PC-9 (cell line): Measurements from ENCODE around the gene LRRC4B. TPM values are rescaled to one million over a fixed set of nuclear protein-coding genes. Genes with fewer than 3 reads are reported as not detected.

ENCODE experiments used
- BruUV-seq: library from RNA; stranded (reverse); fragments of 400-500 nt; replicated peaks from 2 replicates; lab custom pipeline; 2021; lab: Mats Ljungman, UMichigan
- CTCF ChIA-PET: fragments of 300-600 bp; sonication (Branson Sonifier 250); formaldehyde crosslinking; loops from one replicate; lab custom pipeline; 2022; ENCODE audit warnings: antibody characterized with exemption; lab: Charles Lee
- POLR2A ChIA-PET: fragments of 300-600 bp; sonication (Branson Sonifier 250); formaldehyde crosslinking; loops from one replicate; lab custom pipeline; 2022; ENCODE audit warnings: antibody characterized with exemption; ENCODE audit not compliant: unreplicated experiment; lab: Charles Lee
- DNase-seq, 2 experiments: peaks; one replicate each; pipeline versions ENCODE4 v3.0.0 to v3.0.0-alpha.2; 2015 to 2022; ENCODE audit warnings: mixed read lengths in 1 of 2
- H2AFZ ChIP-seq: fragments of 200-600 bp; sonication (generic); 2 replicates; pipeline ENCODE4 v1.8.1; 2017; ENCODE audit warnings: antibody characterized with exemption
- H3F3A ChIP-seq: fragments of 200-600 bp; sonication (generic); 2 replicates; pipeline ENCODE4 v1.8.1; 2017; ENCODE audit warnings: antibody characterized with exemption, mild to moderate bottlenecking, low read depth; ENCODE audit not compliant: insufficient read depth
- H3K27ac ChIP-seq: fragments of 200-600 bp; sonication (generic); 2 replicates; pipeline ENCODE4 v1.6.1; 2016; ENCODE audit warnings: mixed run types
- H3K27me3 ChIP-seq: fragments of 200-600 bp; sonication (generic); 2 replicates; pipeline ENCODE4 v1.6.1; 2016; ENCODE audit warnings: low read depth, mixed run types; ENCODE audit not compliant: insufficient read depth
- H3K36me3 ChIP-seq: fragments of 200-600 bp; sonication (generic); 2 replicates; pipeline ENCODE4 v1.6.1; 2016; ENCODE audit warnings: low read depth, mixed run types
- H3K4me1 ChIP-seq: fragments of 200-600 bp; sonication (generic); replicated peaks from 2 replicates; pipeline ENCODE4 v1.6.1; 2016; ENCODE audit warnings: mixed run types; ENCODE audit not compliant: insufficient read depth
- H3K4me2 ChIP-seq: fragments of 200-600 bp; sonication (generic); 2 replicates; pipeline ENCODE4 v1.6.1; 2017; ENCODE audit warnings: mixed run types
- H3K4me3 ChIP-seq: fragments of 200-600 bp; sonication (generic); 2 replicates; pipeline ENCODE4 v1.6.1; 2016; ENCODE audit warnings: mixed run types
- H3K79me2 ChIP-seq: fragments of 200-600 bp; sonication (generic); 2 replicates; pipeline ENCODE4 v1.6.1; 2017; ENCODE audit warnings: low read depth, mixed run types
- H3K9me2 ChIP-seq: fragments of 200-600 bp; sonication (generic); 2 replicates; pipeline ENCODE4 v1.8.1; 2017; ENCODE audit warnings: mild to moderate bottlenecking; ENCODE audit not compliant: insufficient read depth
- H3K9me3 ChIP-seq: fragments of 200-600 bp; sonication (generic); 2 replicates; pipeline ENCODE4 v1.8.1; 2016; ENCODE audit warnings: low read depth; ENCODE audit not compliant: insufficient read depth
- H4K20me1 ChIP-seq: fragments of 200-600 bp; sonication (generic); 2 replicates; pipeline ENCODE4 v1.8.1; 2017; ENCODE audit not compliant: insufficient read depth
- EZH2 ChIP-seq: fragments of 200-600 bp; sonication (generic); IDR thresholded peaks from 2 replicates; pipeline ENCODE4 v1.8.0; 2017; ENCODE audit warnings: antibody characterized with exemption, low read depth
- intact Hi-C: fragments of 100-400 bp; cut with micrococcal nuclease; formaldehyde crosslinking; loops from one replicate; pipeline ENCODE4 v1.10.0; 2022; ENCODE audit not compliant: unreplicated experiment
- total RNA-seq: library from RNA; stranded (reverse); gene quantifications from 2 replicates; pipeline ENCODE4 v1.2.3, GENCODE V29; 2021
- TF ChIP-seq, protein P1 (sequence below): fragments of 200-600 bp; sonication (generic); conservative IDR thresholded peaks from 2 replicates; pipeline ENCODE4 v1.6.1; 2017; ENCODE audit warnings: mixed run types, antibody characterized with exemption, mild to moderate bottlenecking, moderate library complexity

Gene LRRC4B
- total RNA-seq, 1 experiment from 2014 or later, result not detected

DNA sequence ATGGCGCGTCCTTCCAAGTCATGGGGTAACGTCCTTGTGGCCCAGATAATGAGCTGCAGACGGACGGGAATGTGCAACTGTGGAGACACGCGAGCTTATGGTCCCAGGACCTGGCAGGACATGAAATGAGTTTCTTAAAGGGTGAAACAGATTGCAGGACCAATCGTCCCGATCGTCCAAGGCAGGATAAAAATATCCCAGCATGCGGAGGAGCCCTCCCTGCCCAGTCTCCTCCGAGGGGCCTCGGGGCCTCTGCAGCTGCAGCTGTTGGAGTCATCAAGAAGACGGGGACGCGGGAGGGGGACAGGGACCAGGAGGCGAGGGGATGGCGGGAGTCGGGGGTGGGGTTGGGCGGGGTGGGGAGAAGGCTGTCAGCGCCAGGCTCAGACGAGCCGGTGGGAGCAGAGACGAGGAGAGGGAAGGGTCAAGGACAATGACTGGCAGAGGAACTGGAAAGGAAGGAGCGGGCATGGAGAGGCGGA lies 77.2 kb downstream of the LRRC4B start:
- Histone ChIP-seq H4K20me1 (no peaks in the 10 kb centered on the region), H3K9me2 (no peaks in the 10 kb centered on the region), H3K4me2 (no peak overlapping the region), H2AFZ (no peak overlapping the region), H3K79me2 (no peaks in the 10 kb centered on the region), H3F3A (peaks cover 8% of the 10 kb centered on the region; the same call in 1 of the 2 replicates), H3K4me1 (no peaks in the 10 kb centered on the region), H3K27ac (no peak overlapping the region), H3K27me3 (no peaks in the 10 kb centered on the region), H3K36me3 (no peaks in the 10 kb centered on the region), H3K9me3 (peaks cover 9% of the 10 kb centered on the region), H3K4me3 (no peak overlapping the region)
- no peak for TF ChIP-seq EZH2
- TF ChIP-seq, protein P1, sequence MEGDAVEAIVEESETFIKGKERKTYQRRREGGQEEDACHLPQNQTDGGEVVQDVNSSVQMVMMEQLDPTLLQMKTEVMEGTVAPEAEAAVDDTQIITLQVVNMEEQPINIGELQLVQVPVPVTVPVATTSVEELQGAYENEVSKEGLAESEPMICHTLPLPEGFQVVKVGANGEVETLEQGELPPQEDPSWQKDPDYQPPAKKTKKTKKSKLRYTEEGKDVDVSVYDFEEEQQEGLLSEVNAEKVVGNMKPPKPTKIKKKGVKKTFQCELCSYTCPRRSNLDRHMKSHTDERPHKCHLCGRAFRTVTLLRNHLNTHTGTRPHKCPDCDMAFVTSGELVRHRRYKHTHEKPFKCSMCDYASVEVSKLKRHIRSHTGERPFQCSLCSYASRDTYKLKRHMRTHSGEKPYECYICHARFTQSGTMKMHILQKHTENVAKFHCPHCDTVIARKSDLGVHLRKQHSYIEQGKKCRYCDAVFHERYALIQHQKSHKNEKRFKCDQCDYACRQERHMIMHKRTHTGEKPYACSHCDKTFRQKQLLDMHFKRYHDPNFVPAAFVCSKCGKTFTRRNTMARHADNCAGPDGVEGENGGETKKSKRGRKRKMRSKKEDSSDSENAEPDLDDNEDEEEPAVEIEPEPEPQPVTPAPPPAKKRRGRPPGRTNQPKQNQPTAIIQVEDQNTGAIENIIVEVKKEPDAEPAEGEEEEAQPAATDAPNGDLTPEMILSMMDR, result no peak
- ChIA-PET CTCF (no interaction called here), POLR2A (no interaction called here)
- no peak for DNase-seq
- intact Hi-C loops, result no loop called here
- no TSS peak for BruUV-seq

DNA sequence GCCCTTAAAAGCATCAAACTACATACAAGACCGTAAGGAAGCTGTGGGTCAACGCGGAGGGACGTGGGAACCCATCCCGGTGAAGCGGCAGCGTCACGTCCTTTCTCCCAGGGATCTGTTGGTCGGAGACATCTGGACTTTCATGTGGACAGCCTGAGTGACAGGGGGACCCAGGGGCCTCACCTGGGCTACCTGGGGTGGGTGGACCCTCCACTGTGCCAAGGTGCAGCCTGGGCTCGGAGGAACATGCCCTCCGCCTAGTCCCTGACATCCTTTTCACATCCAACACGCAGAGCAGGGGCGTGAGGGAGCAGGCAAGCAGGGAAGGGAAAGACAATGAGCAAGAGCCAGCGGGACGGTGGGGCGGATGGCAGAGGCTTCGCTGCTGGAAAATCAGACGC lies 77.8 kb downstream of the LRRC4B start:
- Histone ChIP-seq H3K27ac (no peak overlapping the region), H3K4me3 (no peak overlapping the region), H3K9me3 (peaks cover 15% of the 10 kb centered on the region), H3K9me2 (no peaks in the 10 kb centered on the region), H4K20me1 (no peaks in the 10 kb centered on the region), H3K27me3 (no peaks in the 10 kb centered on the region), H3K79me2 (no peaks in the 10 kb centered on the region), H2AFZ (no peak overlapping the region), H3K36me3 (no peaks in the 10 kb centered on the region), H3K4me1 (no peaks in the 10 kb centered on the region), H3K4me2 (no peak overlapping the region), H3F3A (peaks cover 8% of the 10 kb centered on the region; the same call in 1 of the 2 replicates)
- BruUV-seq, result no TSS peak
- intact Hi-C loops, result no loop called here
- no peak for DNase-seq
- ChIA-PET CTCF (no interaction called here), POLR2A (no interaction called here)
- TF ChIP-seq EZH2, result no peak
- TF ChIP-seq, protein P1, result no peak

DNA sequence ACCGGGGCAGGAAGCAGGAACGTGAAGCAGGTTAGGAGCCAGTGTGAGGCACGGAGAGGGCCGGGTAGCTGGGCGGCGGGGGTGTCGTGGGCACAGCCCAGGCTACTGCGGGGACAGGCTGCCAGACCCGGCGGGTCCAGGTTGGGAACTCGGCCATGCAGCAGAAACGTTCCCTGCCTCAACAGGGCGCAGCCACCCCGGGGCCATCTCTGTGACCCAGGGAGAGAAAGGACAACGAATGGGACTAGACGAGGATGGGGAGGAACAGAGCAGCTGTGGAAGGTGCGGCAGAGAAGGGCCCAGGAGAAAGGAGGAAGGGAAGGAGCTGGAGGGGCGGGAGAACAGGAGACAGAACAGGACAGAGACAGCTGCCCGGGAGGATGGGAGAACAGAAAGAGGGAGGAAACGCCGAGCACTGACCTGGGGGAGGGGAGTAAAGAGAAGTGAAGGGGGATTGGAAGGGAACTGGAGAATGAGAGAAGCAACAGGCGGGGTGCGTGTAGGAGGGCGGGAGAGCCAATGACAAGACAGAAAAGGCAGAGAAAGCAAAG lies 78.7 kb downstream of the LRRC4B start:
- no peak overlapping the region for H3K4me2 ChIP-seq
- DNase-seq, result no peak
- CTCF ChIA-PET, result no interaction called here
- no peak overlapping the region for H3K27ac ChIP-seq
- no peaks in the 10 kb centered on the region for H3K9me2 ChIP-seq
- H3K4me3 ChIP-seq, result no peak overlapping the region
- no peak for TF ChIP-seq EZH2
- TF ChIP-seq, protein P1, result no peak
- intact Hi-C loops, result no loop called here
- no peaks in the 10 kb centered on the region for H4K20me1 ChIP-seq
- no peak overlapping the region for H2AFZ ChIP-seq
- H3K4me1 ChIP-seq, result no peaks in the 10 kb centered on the region
- H3F3A ChIP-seq, result no peaks in the 10 kb centered on the region; the same call in 1 of the 2 replicates
- no peaks in the 10 kb centered on the region for H3K27me3 ChIP-seq
- no TSS peak for BruUV-seq
- H3K36me3 ChIP-seq, result no peaks in the 10 kb centered on the region
- peaks cover 15% of the 10 kb centered on the region for H3K9me3 ChIP-seq
- POLR2A ChIA-PET, result no interaction called here
- H3K79me2 ChIP-seq, result no peaks in the 10 kb centered on the region
